WI38 (cell line): ENCODE measurements around the gene NXNL2.

Source experiments
- H3K4me3 ChIP-seq: 2 replicates; pipeline ENCODE4 v1.5.1; 2011; ENCODE audit warnings: low read depth, mild to moderate bottlenecking, control low read depth, low read length
- CTCF ChIP-seq: IDR thresholded peaks from 2 replicates; pipeline ENCODE4 v1.5.1; 2012; ENCODE audit warnings: low read depth, mild to moderate bottlenecking, control low read depth, low read length

The NXNL2 gene

DNA sequence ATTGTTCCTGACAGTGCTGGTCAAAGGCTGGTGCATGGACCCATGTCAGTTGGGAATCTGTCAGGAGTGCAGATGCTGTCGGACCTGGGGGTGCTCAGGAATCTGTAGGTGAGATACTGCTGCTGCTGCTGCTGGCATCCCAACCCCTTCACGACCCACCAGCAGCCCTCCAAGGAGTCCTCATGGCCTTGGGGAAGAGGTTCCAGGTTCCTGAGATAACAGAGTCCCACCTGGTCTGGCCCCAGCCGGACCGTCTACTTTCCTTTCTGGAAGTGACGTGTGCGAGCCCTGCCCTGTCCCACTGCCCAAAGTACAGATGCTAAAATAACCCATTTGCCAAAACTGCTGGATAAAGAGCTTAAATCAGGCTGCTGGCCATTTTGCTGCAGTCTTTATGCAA is 4.3 kb downstream of the NXNL2 start:
- no peak for TF ChIP-seq CTCF
- no peak overlapping the region for H3K4me3 ChIP-seq

GRCh38 chr9:88540251-88540763 is 5.3 kb downstream of the NXNL2 start:
- H3K4me3 ChIP-seq = no peak overlapping the region
- TF ChIP-seq CTCF = no peak

GRCh38 chr9:88544245-88544644 is 9.3 kb downstream of the NXNL2 start:
- H3K4me3 ChIP-seq = no peak overlapping the region
- TF ChIP-seq CTCF = no peak

GRCh38 chr9:88551546-88552137 is 16.7 kb downstream of the NXNL2 start:
- no peak for TF ChIP-seq CTCF
- H3K4me3 ChIP-seq = no peak overlapping the region

GRCh38 chr9:88553350-88553749 is 18.4 kb downstream of the NXNL2 start:
- TF ChIP-seq CTCF = no peak
- no peak overlapping the region for H3K4me3 ChIP-seq

GRCh38 chr9:88555268-88555980 is 20.4 kb downstream of the NXNL2 start:
- H3K4me3 ChIP-seq = no peak overlapping the region
- no peak for TF ChIP-seq CTCF

GRCh38 chr9:88559661-88560060 is 24.7 kb downstream of the NXNL2 start:
- peak; percentile 29; the same call in 1 of the 2 replicates for TF ChIP-seq CTCF
- no peak overlapping the region for H3K4me3 ChIP-seq
